ENCODE results near the gene BPIFB3.
"Not testable (repeated sequence)": the region's sequence is repeated elsewhere in the genome, so short reads cannot be mapped to it uniquely, and the experiment has no call there.

Gene BPIFB3

GRCh38 chr20:33099843-33100538 is 46.3 kb downstream of the BPIFB3 start:
- DNase-seq (ENCODE audit: insufficient read length, low spot score) (no peak), FAIRE-seq (no peak)
- no peak for TF ChIP-seq CTCF (IDR thresholded peaks at IDR 0.05; ENCODE audit: insufficient read depth, missing control alignments)

- TF ChIP-seq CTCF (IDR thresholded peaks at IDR 0.05; ENCODE audit: insufficient read depth, missing control alignments), result no peak
- FAIRE-seq, result no peak
These were observed 49.9 kb downstream of the BPIFB3 start for GRCh38 chr20:33103556-33103955.

GRCh38 chr20:33104336-33104735 is 50.6 kb downstream of the BPIFB3 start:
- no peak for TF ChIP-seq CTCF (IDR thresholded peaks at IDR 0.05; ENCODE audit: insufficient read depth, missing control alignments)
- no peak for FAIRE-seq

More at GRCh38 chr20:33103556-33103955, 49.9 kb downstream of the BPIFB3 start:
- DNase-seq (ENCODE audit: insufficient read length, low spot score), result no peak

GRCh38 chr20:33105316-33105924 is 51.7 kb downstream of the BPIFB3 start:
- no peak for FAIRE-seq
- no peak for TF ChIP-seq CTCF (IDR thresholded peaks at IDR 0.05; ENCODE audit: insufficient read depth, missing control alignments)
- DNase-seq (ENCODE audit: insufficient read length, low spot score), result no peak

More at GRCh38 chr20:33104336-33104735, 50.6 kb downstream of the BPIFB3 start:
- no peak for DNase-seq (ENCODE audit: insufficient read length, low spot score)

- not testable (repeated sequence) for DNase-seq (ENCODE audit: insufficient read length, low spot score); FAIRE-seq
These were observed 52.4 kb downstream of the BPIFB3 start for GRCh38 chr20:33106058-33106620.

- TF ChIP-seq CTCF (IDR thresholded peaks at IDR 0.05; ENCODE audit: insufficient read depth, missing control alignments), result no peak
- DNase-seq (ENCODE audit: insufficient read length, low spot score), result no peak
- FAIRE-seq, result no peak
These were observed 55.0 kb downstream of the BPIFB3 start for GRCh38 chr20:33108661-33109060.

GRCh38 chr20:33110147-33110825 is 56.6 kb downstream of the BPIFB3 start:
- FAIRE-seq, result no peak
- no peak for DNase-seq (ENCODE audit: insufficient read length, low spot score)
- no peak for TF ChIP-seq CTCF (IDR thresholded peaks at IDR 0.05; ENCODE audit: insufficient read depth, missing control alignments)
